GM21515 (cell line): ENCODE measurements around the gene BTBD9.

ENCODE experiments used
- ATAC-seq: cut with Tn5 transposase; IDR thresholded peaks from one replicate; pipeline ENCODE4 v1.9.1; 2021; ENCODE audit not compliant: unreplicated experiment

Gene BTBD9

GRCh38 chr6:38639498-38640215 lies at the start of gene BTBD9:
BTBD9 (minus strand) TSS chr6:38639929.
- peak; percentile 72 for ATAC-seq

DNA sequence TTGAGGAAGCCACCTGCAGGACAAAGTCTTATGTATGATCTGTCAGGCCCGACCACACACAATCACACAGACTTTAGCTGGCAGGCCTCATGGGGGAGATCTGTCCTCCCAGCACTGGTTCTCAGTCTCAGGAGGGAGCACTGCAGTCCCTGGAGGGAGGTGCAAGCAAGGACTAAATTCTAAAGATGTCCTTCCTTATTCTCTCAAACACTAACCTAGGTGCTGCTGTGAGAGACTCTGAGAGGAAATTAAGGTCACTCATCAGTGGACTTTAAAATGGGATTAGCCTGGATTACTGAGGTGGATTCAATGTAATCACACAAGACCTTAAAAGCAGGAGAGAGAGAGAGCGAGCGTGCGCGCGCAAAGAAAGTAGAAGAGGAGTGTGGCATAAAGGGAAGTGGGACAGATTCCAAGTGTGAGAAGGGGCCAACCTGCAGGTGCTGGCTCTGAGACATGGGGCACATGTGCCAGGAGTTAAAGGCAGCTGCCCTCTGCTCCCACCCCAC lies 48.9 kb upstream of the BTBD9 start:
- ATAC-seq, result peak; percentile 56

DNA sequence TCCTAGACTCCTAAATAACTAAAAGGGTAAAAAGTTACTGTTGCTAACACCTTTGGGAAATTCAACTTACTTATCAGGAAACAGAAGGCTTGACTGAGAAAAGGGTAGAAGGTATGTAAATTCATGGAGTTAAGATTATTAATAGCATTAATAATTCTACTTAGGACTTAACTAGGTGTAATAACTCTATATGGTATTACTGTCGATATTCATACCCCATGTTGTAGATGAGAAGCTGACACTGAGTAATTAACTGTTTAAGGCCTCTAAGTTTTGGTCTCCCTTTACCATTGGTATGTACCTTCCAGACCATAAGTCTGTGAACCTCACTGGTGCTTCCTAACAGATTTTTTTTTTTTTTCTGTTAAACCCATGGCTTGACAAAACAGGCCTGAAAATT lies 47.8 kb upstream of the BTBD9 start:
- no peak for ATAC-seq

GRCh38 chr6:38687043-38687353 lies 47.3 kb upstream of the BTBD9 start:
- no peak for ATAC-seq

- no peak for ATAC-seq
Measured at GRCh38 chr6:38686270-38687042, 46.7 kb upstream of the BTBD9 start.

GRCh38 chr6:38684904-38685303 lies 45.2 kb upstream of the BTBD9 start:
- no peak for ATAC-seq

GRCh38 chr6:38684237-38684636 lies 44.5 kb upstream of the BTBD9 start:
- no peak for ATAC-seq

- ATAC-seq, result no peak
Measured at GRCh38 chr6:38681850-38682249, 42.1 kb upstream of the BTBD9 start.

- no peak for ATAC-seq
Measured at GRCh38 chr6:38679668-38680067, 39.9 kb upstream of the BTBD9 start.

- ATAC-seq, result no peak
Measured at GRCh38 chr6:38678178-38678760, 38.5 kb upstream of the BTBD9 start.

GRCh38 chr6:38676974-38677544 lies 37.3 kb upstream of the BTBD9 start:
- no peak for ATAC-seq

- ATAC-seq, result no peak
Measured at GRCh38 chr6:38676236-38676973, 36.7 kb upstream of the BTBD9 start.

DNA sequence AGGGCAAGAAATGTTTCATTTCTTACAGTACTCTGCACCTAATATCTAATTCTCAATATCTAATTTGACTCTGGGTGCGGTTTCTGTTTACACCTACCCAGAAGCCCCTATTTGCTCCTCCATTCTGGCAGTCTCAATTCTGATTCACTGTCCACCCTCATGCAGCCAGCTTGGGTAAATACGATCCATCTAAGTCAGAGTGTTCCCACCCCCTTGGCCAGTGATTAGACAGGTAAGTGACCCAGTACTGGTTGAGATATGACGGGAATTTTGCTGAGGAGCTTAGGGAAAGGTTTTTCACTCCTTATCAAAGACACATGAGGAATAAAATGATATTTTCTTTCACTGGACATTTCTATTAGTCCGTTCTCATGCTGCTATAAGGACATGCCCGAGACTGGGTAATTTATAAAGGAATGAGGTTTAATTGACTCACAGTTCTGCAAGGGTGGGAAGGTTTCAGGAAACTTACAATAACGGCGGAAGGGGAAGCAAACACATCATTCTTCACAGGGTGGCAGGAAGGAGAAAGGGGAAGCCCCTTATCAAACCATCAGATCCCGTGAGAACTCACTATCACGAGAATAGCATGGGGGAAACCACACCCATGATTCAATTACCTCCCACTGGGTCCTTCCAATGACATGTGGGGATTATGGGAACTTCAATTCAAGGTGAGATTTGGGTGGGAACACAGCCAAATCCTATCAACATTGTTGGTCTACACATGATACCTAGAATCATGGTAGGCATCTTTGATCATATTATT lies 33.9 kb upstream of the BTBD9 start:
- no peak for ATAC-seq

GRCh38 chr6:38671885-38672467 lies 32.2 kb upstream of the BTBD9 start:
- ATAC-seq, result peak; percentile 67

- no peak for ATAC-seq
Measured at GRCh38 chr6:38658418-38659167, 18.9 kb upstream of the BTBD9 start.

DNA sequence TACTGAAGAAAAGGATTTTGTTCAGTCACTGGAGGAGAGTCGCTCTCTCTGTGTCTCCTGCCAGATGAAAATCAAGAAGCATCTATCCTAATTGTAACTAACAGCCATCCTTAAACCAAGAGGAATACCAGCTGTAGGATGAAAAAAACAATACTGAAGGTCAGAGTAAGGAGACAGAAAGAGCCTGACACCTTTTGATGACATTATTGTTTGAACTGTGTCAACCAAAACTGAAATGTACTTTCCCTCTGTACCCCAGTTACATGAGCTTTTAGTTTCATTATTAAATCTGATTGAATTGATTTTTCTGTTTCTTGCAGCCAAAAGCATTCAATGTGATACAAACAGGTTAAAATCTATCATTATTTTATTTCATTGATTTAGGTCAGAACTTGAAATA lies 17.2 kb upstream of the BTBD9 start:
- no peak for ATAC-seq

- no peak for ATAC-seq
Measured at GRCh38 chr6:38654263-38654662, 14.5 kb upstream of the BTBD9 start.

DNA sequence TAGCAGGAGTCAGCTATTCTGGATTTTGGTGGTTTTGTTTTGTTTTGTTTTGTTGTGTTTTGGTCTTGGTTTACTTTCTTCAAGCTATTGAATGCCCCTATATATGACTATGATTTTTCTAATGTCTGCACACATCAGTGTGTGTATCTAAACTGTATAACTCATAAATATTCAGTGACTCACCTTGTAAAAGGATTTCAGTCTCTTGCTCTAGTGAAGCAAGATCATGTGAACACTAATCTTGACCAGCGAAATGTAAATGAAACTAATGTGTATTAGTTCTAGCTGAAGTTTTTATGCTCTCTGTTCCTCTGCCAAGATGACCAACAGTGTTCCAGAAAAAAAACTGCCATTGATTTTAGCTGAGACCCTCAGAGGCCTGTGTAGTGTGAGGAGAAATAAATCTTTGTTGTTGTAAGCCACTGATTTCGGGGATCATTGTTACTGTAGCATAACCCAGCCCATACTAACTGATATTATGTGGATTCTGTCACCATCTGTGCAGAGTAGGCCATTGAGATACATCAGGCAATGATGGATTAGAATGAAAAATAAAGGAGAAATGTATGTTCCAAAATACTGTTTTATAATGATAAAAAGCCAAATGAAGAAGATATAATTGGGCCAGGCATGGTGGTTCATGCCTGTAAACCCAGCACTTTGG lies 11.5 kb upstream of the BTBD9 start:
- no peak for ATAC-seq
